Prostate gland (tissue), 2 donors: ENCODE data around the gene LITAF.

ENCODE experiments used
- POLR2AphosphoS5 ChIP-seq: sonication (generic); formaldehyde crosslinking; IDR thresholded peaks from one replicate; pipeline ENCODE4 v1.6.1; 2017; ENCODE audit warnings: antibody characterized with exemption
- TF ChIP-seq, protein P1 (sequence below), 4 experiments: fragments of 200-600 bp in 2 of 4; fragments of 450-650 bp in 2 of 4; sonication (generic) in 2 of 4; IDR thresholded peaks; 1 replicate in 3 of 4; 2 replicates in 1 of 4; pipeline ENCODE4 v1.5.1; 2016 to 2019; ENCODE audit warnings: antibody characterized with exemption in 4 of 4, mild to moderate bottlenecking in 2 of 4, moderate library complexity in 2 of 4

DNA sequence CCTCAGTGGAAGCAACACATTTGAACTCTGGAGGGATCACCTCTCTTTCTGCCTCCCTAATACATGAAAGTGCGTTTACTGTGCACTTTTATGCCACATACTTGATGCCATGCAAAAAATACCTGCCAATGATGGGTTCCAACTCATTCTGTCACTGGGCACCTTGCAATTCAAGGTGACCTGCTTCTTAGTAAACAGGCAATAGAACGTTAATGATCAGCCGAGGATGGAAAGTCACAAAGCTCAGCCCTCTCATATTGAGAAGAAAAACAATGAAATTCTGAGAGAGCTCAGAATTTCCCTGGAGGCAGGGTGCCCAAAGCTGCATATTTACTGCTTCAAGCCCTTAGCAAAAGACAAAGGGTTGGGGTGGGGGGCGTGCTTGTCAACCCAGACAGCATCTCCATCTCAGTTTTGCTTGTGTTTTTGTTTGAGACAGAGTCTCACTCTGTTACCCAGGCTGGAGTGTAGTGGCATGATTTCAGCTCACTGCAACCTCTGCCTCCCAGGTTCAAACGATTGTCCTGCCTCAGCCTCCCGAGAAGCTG lies 23.2 kb downstream of the LITAF start:
- TF ChIP-seq, protein P1, sequence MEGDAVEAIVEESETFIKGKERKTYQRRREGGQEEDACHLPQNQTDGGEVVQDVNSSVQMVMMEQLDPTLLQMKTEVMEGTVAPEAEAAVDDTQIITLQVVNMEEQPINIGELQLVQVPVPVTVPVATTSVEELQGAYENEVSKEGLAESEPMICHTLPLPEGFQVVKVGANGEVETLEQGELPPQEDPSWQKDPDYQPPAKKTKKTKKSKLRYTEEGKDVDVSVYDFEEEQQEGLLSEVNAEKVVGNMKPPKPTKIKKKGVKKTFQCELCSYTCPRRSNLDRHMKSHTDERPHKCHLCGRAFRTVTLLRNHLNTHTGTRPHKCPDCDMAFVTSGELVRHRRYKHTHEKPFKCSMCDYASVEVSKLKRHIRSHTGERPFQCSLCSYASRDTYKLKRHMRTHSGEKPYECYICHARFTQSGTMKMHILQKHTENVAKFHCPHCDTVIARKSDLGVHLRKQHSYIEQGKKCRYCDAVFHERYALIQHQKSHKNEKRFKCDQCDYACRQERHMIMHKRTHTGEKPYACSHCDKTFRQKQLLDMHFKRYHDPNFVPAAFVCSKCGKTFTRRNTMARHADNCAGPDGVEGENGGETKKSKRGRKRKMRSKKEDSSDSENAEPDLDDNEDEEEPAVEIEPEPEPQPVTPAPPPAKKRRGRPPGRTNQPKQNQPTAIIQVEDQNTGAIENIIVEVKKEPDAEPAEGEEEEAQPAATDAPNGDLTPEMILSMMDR (IDR thresholded peaks at IDR 0.05), result no peak
- no peak for TF ChIP-seq POLR2AphosphoS5
